ENCODE results near the gene CDKL1.

- no peak for TF ChIP-seq YY1 (IDR thresholded peaks at IDR 0.05; ENCODE audit: insufficient read depth, insufficient read length)
- no peak for TF ChIP-seq SUZ12 (IDR thresholded peaks at IDR 0.05; ENCODE audit: extremely low read depth, insufficient read depth, insufficient read length)
- no peak for TF ChIP-seq ZNF274 (IDR thresholded peaks at IDR 0.05; ENCODE audit: low read depth, low read length)
Observed at GRCh38 chr14:50434528-50434927, 37.8 kb upstream of the CDKL1 start.
